HG03520 (cell line): ENCODE data around the gene WDR70.
"Not testable (repeated sequence)": the region's sequence is repeated elsewhere in the genome, so short reads cannot be mapped to it uniquely, and the experiment has no call there.

Source experiments
- ATAC-seq: cut with Tn5 transposase; IDR thresholded peaks from one replicate; pipeline ENCODE4 v1.9.1; 2021; ENCODE audit warnings: mild to moderate bottlenecking, moderate library complexity; ENCODE audit not compliant: unreplicated experiment

Gene WDR70

GRCh38 chr5:37787742-37788141 lies 408.6 kb downstream of the WDR70 start:
- ATAC-seq: no peak

- no peak for ATAC-seq
Measured at GRCh38 chr5:37789991-37790390, 410.9 kb downstream of the WDR70 start.

- no peak for ATAC-seq
Measured at GRCh38 chr5:37791321-37791720, 412.2 kb downstream of the WDR70 start.

GRCh38 chr5:37792975-37793631 lies 414.0 kb downstream of the WDR70 start:
- ATAC-seq: no peak

GRCh38 chr5:37795292-37795691 lies 416.2 kb downstream of the WDR70 start:
- ATAC-seq: not testable (repeated sequence)

- not testable (repeated sequence) for ATAC-seq
Measured at GRCh38 chr5:37796435-37796834, 417.3 kb downstream of the WDR70 start.

- ATAC-seq: peak; percentile 76
Measured at GRCh38 chr5:37799865-37800421, 420.8 kb downstream of the WDR70 start.

- ATAC-seq: no peak
Measured at GRCh38 chr5:37801521-37801920, 422.4 kb downstream of the WDR70 start.
